ENCODE results near the gene CACNB2.
"Not testable (repeated sequence)": the region's sequence is repeated elsewhere in the genome, so short reads cannot be mapped to it uniquely, and the experiment has no call there.

CACNB2 gene

DNA sequence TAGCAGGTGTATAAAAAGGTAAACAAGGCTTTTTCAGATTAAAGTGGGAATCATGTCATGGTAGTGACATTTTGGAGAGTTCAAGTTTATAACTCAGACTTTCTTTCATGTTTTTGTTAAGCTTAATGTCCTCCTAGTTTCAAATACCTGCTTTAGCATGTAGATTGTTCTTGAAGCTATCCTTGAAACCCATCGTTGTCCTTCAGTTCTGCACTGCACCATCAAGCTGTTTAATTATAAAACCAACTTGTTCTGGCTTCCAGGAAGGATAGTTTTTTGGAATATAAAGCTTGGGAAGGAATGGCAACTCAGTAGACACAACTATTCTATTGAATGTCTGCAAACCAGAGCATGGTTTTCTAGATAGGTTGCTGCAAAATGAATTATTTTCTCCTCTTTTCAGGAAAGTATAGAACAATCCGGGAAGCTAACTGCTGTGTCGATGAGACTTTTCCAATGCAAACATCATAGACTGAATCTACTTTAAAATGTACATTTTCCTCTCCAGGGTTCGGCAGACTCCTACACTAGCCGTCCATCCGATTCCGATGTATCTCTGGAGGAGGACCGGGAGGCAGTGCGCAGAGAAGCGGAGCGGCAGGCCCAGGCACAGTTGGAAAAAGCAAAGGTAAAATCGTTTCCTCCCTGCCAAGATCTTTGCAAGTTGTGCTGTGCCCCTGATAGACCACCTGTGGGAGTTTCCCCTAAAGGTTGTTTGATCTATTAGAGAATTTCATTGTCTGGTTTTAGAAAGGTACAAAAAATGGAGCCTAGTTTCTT is 261.4 kb downstream of the CACNB2 start:
- no peak for DNase-seq (ENCODE audit: low spot score)

DNA sequence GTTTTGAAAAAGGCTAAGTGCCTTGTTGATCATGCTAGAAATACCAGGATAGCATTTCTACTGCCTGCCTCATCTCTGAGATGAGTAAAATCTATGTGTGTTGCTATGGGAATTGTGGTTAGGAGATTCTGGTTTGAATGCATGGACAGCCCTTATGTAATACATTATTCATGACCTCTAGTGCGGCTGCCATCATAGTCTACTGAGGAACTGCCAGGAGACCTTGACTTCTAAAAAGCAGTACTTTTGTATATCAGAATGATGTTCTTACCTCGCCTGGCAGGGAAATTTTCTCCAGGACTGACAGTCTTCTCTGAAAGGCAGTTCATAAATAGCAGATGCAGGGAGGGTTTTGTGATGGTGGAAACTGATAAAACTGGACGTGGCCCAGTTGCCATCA is 262.6 kb downstream of the CACNB2 start:
- no peak for DNase-seq (ENCODE audit: low spot score)

DNA sequence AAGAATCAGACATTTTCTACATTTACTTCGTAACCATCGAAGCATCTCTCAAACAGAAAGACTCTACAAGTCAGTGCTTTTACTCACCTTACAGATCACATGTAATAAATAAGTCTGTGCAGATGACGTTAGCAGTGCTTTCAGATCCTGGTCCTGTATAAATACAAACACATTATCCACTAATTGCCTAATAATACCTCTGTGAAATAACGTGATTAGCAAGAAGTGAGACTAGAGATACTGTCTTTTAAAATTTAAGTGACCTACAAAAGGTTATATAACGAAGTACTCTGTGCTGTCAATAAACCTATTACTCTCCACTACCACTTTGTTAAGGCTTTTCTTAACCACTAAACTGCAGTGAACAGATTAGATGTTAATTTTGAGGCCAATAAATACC is 264.3 kb downstream of the CACNB2 start:
- DNase-seq (ENCODE audit: low spot score) = no peak

DNA sequence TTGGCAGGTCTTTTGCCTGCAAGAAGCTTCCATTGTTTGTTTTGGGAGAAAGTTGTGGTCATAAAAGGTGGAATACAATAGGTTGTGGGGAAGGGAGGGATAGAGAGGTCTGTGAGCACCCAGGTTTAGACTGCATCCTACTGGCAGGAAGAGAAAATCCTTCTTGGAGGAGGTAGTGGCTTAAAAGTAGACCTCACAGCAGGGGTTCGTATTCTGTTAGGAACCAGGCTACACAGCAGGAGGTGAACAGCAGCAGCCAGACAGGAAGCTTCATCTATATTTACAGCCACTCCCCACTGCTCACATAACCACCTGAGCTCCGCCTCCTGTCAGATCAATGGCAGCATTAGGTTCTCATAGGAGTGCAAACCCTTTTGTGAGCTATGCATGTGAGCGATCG is 265.9 kb downstream of the CACNB2 start:
- no peak for DNase-seq (ENCODE audit: low spot score)

DNA sequence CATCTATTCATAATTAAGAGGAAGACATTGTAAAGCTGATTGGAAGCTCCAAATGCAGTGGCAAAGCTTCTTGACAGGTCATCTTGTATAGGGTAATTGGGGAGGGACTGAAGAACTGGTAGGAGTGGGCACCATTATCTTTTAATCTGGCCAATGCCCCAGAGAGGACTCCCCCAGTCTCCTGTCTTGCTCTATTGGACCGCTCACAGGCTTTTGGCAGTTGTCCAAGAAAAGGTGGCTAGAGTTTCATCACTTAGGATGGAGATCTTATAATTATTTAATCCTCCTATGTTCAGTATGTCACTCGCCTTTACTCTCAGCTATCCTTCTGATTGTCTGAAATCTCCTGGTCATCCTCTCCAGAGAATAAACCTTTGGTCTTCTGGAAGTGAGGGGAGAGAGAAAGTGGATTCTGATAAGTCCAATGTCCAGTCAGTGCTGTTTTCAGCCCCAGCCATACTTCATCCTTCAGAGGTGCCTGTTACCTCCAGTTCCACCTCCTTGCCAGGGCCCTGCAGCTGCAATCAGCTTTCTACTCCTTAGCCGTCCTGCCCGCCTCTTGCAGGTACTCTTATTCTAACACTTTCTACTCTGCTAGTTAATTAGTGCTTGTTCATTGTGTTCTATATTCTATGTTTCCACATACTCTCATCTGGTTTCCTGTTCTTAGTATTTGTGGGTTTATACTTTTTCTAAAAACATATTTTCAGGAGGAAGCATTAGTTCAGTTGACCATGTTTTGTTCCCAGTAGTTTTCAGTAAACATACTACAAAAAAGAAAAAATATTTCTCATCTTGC is 269.6 kb downstream of the CACNB2 start:
- DNase-seq (ENCODE audit: low spot score) = peak; percentile 57

DNA sequence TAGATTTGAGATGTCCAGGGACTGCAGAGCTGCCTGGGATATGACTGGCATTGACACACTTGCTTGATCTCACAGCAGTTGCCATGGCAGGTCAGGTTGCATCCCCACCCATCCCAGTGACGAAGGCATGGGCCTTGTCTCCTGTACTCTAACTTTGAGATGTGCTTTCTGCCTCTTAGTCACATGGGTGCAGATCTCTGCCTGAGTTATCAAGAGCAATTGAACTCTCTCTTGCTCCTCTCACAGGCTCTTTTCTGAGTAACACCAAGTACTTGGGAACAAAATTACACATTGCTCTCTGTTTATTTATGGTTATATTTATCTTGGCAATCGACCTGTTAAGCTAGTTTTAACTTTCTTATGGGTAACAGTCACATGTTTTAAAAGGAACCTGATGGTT is 273.8 kb downstream of the CACNB2 start:
- no peak for DNase-seq (ENCODE audit: low spot score)

DNA sequence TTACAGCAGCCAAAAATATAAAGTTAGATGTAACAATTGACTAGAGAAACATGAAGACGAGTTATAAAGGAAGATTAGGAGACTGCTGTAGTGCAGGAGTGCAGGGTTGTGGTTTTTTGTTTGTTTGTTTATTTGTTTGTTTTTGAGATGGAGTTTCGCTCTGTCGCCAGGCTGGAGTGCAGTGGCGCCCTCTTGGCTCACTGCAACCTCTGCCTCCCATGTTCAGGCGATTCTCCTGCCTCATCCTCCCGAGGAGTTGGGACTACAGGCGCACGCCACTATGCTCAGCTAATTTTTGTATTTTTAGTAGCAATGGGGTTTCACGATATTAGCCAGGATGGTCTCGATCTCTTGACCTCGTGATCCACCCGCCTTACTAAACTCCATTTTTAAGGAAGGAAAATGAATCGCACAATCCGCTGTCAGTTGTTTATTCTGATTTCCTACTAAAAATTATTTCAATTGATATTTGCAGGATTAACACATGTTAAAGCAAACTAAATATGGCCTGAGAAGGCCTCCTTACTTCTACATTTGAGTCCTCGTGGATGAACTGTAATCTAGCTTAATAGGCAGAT is 277.8 kb downstream of the CACNB2 start:
- DNase-seq (ENCODE audit: low spot score) = no peak

DNA sequence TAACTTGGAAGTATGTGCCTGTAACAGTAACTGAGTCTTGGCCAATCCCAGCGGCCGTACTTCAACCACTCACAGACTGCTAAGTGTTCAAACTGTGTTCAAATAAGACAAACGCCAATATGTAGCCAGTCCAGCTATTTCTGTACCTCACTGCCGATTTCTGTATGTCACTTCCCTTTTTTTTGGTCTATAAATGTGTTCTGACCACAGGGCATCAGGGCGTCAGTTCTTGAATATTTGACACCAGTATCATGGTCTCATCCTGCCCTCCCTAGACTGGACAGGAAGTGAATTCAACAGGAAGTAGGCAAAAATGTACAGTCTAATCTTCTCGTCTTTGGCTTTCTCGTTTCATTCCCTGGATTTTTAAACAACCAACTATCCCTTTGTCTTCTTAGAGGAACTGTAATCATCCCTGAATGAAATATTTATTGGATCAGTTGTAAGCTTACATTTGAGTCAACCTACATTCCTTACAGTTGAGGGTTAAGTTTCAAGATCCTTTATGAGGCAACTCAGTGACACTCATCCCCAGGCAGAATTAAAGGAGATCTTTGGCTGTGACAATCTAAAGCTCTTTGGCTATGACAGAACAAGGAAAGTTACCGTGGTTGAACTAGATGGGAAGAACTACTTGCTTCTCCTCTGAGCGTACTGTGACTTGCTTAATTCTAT is 278.5 kb downstream of the CACNB2 start:
- no peak for DNase-seq (ENCODE audit: low spot score)

DNA sequence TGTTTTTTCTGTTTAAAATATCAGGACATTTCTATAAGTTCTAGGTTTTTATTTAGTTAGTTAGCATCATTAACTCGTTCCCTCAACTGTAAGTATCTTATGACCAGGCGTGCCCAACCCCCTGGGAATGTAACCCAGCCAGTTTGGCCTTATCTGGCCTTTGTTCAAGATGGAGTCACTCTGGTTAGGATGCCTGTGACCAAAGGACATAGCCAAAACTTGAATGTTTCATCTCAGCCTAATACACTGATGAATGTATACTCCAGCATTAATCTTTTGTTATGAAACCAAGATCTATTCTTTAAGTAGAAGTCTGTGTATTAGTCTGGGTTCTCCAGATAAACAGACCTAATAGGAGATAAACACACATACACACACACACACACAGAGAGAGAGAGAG is 279.7 kb downstream of the CACNB2 start:
- DNase-seq (ENCODE audit: low spot score) = no peak

DNA sequence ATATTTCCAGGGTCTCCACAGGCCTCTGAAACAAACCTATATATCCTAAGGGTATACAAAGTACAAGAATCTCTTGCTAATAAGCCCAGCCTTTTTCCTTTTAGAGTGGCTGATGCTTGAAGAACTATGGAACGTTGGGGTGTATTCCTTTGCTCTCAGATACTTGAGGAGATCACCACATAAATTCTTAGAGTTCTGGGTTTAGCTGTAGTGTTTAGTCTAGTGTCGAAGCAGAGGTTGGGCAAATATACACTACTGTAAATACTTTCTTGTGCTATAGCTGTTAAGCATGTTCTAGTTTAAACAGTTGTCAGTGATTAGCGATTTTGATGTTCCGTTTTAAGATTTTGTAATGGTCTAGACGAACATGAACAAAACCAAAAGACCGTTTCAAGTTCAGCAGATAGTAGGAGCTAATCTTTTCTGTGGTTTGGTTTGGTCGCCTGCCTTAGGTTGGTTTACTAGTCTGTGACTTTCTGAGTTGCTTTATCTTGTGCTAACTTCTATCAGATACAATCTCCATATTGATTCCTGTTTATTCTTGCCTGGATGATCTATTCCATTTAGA is 281.6 kb downstream of the CACNB2 start:
- DNase-seq (ENCODE audit: low spot score) = no peak

DNA sequence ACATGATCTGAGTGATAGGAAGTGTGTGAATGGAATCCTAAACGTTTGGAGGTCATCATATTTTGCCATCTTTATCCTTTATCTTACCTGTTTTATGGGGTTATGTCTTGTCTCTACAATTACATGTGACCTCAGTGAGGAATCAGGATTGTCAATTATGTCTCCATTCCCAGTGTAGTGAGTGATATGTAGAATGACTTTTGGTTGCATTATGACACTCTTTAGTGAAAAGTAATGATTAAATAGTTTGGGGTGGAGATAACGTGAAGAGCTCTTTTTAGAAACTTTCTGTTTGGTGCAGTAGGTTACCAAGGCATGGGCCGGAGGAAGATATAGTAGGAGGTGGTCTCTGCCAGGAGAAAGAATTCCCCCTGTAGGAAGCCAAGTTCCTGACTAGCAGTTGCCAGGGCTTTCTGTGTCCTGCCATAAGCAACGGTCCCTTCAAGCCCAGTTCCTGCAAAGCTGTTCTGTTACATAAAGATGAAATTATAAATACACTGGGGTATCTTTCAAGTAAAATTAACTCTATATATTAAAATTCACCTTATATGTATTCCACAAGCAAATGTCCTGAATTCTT is 282.9 kb downstream of the CACNB2 start:
- no peak for DNase-seq (ENCODE audit: low spot score)

DNA sequence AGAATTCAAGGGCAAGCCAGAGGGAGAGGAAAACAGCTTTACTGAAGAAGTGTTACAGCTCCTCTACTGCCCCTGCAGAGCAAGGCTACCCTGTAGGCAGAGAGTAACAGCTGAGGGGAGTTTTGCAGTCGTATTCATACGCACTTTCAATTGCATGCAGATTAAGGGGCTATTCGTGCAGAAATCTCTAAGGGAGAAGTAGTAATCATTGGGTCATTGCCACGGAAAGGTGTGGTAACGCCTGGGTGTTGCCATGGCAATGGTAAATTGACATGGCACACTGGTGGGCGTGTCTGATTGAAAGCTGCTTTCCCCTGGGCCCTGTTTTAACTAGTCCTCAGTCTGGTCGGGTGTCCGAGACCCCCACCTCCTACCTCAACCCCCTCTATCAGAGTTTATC is 284.0 kb downstream of the CACNB2 start:
- DNase-seq (ENCODE audit: low spot score) = no peak

DNA sequence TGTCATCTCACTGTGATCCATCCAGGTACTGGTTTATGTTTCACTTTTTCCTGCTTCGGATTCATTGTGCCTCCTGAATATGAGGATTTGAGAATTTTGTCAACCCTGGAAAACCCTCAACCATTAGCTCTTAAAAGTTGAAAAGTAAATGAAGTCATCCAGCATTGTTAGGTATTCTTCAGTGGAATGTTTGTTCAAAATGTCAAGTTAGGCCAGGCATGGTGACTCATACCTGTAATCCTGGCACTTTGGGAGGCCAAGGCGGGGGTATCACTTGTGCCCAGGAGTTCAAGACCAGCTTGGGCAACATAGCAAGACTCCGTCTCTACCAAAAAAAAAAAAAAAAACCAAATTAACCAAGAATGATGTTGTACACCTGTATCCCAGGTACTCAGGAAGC is 289.1 kb downstream of the CACNB2 start:
- DNase-seq (ENCODE audit: low spot score) = no peak

DNA sequence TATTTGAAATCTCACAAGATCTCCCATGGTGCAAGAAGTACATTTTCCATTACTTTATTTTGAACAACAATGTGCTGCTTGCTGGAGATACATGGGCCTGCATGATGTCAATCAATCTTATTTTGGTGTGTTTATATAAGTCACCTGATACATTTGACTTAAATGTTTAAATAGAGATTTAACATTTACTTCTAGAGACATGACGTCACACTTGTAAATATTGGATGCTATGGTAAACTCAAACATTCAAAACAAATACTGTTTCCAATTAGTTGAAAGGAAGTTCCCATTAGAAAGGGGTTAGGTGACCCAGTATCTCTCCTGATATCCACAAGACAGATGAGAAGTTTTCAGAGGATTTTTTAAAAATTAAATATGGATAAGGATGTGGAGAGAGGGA is 296.7 kb downstream of the CACNB2 start:
- DNase-seq (ENCODE audit: low spot score) = no peak

DNA sequence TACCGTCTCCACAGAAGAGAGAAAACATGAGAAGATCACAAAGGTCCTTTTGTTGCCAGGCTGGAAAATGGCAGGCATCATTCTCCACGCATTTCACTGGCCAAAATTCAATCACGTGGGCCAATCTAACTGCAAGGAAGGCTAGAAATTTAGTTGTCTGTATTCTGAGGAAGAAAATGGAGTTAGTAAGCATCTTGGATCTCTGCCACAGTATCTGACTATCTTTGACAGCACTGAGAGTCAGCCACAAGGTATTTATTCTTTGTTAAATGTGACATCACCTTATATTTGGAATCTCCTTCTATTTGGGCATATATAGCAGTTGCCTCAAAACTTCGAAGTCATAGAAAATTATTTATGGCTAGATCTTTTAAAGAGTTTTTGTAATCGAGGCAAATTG is 297.3 kb downstream of the CACNB2 start:
- no peak for DNase-seq (ENCODE audit: low spot score)

DNA sequence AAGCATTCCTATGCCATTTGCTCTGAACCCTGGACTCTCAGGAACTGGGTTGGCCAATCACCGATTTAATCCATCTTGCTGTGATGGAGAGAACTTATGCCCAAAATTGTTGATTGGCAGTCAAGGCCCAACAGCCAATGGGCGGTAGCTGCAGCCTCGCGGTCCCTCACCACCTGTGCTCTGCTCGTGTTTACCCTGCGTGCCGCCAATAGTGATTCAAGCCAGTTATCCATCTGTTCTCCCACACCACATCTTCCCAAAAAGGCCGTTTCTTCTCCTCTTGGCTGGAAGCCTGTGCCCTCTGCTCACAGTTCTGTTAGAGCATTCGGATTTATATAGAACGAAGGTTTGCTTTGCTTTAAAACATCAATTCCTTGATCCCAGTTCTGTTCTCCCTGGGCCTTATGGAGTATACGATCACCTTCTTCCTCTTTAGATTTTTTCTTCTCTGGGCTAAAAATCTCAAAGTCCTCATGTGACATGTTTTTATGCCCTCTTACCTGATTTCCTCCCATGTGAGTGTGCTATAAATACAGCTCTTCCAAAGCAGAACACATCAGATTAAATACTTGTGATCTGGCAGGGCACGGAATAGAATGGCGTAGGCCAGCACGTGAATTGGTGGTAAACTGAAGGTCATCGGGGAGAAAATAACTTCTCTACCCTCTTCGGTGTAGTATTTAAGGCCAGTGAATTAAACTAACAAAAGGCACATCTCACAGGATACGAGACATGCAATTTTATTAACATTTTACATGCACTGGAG is 298.3 kb downstream of the CACNB2 start:
- DNase-seq (ENCODE audit: low spot score) = no peak

DNA sequence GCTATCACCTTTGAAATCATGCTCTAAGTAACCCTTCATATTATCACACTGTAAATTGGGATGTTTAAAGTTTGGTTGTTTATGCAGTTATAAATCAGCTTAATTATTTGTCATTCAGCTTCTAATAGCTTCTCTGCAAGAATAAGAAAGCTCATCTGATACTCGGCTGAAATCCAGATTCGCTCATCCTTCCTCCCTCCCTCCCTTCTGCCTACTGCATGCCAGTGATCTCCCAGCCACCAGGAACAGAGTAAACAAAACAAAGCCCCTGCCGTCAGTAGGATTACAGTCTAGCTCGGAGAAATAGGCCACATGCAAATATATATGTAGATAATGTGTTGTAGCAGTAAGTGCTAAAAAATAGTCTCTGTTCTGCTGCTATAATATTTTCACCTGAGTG is 299.4 kb downstream of the CACNB2 start:
- DNase-seq (ENCODE audit: low spot score) = no peak

DNA sequence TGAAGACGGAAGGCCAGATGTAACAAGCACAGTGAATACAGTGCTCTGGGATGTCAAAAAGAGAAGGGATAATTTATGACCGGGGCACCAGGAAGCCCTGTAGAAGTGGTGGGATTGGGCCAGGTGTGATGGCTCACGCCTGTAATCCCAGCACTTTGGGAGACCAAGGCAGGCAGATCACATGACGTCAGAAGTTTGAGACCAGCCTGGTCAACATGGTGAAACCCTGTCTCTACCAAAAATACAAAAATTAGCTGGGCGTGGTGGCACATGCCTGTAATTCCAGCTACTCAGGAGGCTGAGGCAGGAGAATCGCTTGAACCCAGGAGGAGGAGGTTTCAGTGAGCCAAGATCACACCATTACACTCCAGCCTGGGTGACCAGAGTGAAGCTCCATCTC is 305.4 kb downstream of the CACNB2 start:
- DNase-seq (ENCODE audit: low spot score) = not testable (repeated sequence)

DNA sequence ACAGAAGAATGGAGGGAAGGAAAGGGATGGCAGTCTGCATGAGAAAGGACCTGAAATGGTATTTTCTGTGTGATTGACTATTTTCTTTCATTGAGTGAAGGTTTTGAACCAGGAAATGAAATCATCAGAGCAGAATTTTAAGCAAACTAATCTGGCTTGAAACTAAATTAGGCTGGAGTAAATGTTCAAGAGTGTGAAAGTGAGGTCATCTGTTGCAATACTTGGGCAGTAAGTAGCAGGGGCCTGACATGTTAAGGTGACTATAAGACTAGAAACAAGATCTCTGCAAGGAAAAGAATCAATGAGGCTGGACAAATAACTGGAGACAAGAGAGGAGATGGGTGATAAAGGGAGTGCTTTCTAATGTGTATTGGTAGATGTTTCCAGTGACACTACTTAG is 306.0 kb downstream of the CACNB2 start:
- DNase-seq (ENCODE audit: low spot score) = no peak

DNA sequence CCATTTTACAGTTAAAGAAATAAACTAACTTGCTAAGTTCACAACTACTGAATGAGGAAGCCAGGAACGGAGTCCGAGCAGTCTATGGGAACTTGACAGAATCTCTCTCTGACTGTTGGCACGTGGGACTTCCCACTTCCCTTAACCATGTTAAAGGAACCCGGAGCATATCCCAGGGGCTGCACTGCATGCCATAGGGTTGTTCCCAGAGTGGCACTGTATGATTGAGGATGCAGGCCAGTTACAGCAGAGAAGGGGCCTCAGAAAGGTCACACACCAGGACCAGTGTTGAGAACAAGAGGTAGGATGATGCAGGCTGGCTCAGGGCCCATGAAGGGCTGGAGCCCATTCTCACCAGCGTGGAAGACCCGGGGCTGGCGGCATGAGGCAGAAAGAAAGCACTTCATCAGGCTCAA is 309.4 kb downstream of the CACNB2 start:
- DNase-seq (ENCODE audit: low spot score) = no peak

DNA sequence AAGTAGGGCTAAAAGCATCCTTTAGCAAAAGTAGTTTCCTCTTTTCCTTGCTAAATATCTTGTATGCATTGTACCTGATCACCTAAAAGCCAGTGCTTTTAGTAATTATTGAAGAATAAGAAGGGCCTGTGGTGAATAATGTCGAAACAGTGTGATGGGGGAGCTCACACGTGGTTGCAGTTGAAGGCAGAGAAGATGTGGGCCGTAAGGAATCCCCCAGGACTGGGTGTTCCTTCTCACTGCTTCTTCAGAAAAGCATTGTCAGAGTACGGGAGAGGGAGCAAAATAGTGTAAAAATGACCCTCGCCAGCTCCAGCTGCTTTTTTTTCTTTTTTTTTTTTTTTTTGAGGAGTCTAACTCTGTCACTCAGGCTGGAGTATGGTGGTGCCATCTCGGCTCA is 310.1 kb downstream of the CACNB2 start:
- DNase-seq (ENCODE audit: low spot score) = no peak
